NCI-H2196 (cell line): ENCODE results near the gene IFT80.
"Not testable (repeated sequence)": the region's sequence is repeated elsewhere in the genome, so short reads cannot be mapped to it uniquely, and the experiment has no call there.

Source experiments
- DNase-seq: peaks from one replicate; lab custom pipeline; 2025; ENCODE audit not compliant: unreplicated experiment; lab: John Stamatoyannopoulos, UW

Gene IFT80

GRCh38 chr3:160280836-160281235 lies 118.2 kb downstream of the IFT80 start:
- DNase-seq, result no peak

DNA sequence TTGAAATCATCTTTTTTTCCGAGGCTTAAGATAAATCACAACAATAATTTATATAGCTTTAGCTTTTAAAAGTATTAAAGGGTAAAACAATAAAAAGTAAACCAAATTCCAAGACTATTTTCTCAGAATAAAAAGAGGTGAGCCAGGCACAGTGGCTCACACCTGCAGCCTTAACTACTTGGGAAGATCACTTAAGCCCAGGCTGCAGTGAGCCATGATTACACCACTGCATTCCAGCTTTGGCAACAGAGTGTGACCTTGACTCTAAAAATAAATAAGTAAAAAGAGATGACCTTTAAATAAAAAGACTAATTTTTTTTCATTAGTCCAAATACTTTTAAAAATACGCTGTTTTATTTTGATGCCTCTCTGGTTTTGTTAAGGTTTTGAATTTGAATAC lies 119.4 kb downstream of the IFT80 start:
- no peak for DNase-seq

DNA sequence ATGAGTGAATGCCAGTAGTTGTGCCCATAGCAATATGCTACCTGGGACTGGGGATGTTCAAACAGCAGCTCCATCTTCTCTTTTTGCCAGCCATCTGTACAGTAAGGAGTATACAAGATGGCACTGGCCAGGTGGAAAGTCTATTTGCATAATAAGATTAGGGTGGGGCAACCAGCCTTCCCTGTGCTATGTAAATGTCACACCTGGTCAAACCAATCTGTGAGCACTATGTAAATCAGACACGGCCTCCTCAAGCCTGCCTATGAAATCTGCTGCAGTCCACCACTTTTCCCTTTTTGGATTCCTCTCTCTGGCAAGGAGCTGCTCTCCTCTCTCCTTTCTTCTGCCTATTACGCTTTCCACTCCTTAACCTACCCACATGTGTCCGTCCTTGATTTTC lies 120.8 kb downstream of the IFT80 start:
- DNase-seq, result peak; percentile 24

DNA sequence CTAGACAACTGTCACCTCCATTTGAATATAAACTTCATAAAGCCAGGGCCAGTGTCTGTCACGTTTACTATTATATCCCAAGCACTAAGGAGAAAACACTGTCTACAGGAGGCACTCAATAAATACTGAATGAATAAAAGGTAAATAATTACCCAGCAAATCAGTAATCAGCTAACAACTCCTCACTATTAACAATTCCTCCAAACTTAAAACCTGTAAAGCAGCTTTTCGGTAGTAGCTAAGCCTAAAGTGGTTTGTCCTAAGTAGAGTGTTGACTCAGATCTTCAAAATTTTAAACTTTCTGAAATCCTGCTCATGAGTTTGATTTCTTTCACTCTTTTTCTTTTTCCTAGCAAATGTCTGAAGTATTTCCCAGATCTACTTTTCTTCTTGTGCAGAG lies 133.9 kb downstream of the IFT80 start:
- DNase-seq, result no peak

DNA sequence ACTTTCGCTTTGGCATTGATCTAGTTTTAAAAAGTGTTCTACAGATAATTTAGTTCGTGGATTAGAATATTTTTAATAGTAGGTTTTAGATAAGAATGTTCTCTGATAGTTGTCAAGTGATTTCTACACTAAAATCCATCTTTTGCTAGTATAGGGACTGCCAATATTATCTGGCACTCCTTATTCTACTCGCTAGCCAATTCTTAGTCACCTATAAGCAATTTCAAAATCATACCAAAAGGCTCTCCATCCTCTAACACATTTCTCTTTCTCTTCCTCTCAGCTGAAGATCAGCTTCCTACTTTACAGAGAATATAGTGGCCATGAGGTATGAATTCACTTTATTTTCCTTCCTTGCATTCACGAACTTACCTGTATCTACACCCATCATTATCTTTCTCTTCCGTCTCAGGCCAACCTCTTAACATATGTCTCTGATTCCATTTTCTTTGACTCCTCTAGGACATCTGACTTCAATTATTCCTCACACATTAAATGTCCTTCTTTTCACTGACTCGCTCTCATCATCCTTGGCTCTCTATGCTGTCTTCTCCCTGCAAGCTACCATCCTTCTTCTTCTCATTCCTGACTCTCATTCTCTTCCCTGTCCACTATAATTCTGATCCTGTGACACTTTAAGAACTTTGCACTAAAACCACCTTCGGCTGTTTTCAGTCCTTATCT lies 138.3 kb downstream of the IFT80 start:
- DNase-seq, result no peak

DNA sequence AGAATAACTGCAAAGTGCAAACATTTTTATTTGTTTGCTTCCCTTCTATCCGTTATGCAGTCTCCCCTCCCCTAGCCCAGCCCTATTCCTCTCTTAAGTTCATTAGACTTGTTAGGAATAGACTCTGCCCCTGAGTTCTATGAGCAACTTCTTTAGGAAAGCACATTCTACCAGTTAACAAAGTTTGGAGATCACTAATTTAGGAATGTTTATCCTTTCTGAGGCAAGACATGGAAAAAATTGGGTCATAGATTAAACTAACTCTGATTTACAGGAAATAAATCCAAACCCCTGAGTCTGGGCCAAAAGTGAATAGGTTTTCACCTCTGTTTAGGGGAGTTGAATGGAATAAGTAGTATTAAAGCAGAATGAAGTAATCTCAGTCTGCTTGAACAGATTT lies 139.4 kb downstream of the IFT80 start:
- no peak for DNase-seq

- DNase-seq, result no peak
Observed at GRCh38 chr3:160257606-160258005, 141.4 kb downstream of the IFT80 start.

DNA sequence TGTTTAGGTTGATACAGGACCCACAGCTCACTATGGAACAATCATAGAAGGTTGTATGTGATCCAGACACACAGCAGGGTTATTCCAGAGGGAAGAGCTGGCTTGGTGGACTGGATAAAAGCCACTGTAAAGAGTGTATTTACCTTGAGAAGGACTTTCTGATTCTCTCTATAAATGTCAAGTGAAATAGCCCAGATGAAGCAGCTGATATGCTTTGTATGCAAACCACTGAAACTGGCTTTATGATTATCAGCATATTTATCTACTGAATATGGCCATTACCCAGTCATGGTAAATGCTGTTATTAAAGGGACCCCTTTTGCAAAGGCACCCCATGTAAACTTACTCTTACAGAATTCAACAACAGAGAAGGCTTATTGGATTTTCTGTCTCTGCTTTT lies 145.7 kb downstream of the IFT80 start:
- no peak for DNase-seq

GRCh38 chr3:160247766-160248165 lies 151.3 kb downstream of the IFT80 start:
- DNase-seq, result no peak

DNA sequence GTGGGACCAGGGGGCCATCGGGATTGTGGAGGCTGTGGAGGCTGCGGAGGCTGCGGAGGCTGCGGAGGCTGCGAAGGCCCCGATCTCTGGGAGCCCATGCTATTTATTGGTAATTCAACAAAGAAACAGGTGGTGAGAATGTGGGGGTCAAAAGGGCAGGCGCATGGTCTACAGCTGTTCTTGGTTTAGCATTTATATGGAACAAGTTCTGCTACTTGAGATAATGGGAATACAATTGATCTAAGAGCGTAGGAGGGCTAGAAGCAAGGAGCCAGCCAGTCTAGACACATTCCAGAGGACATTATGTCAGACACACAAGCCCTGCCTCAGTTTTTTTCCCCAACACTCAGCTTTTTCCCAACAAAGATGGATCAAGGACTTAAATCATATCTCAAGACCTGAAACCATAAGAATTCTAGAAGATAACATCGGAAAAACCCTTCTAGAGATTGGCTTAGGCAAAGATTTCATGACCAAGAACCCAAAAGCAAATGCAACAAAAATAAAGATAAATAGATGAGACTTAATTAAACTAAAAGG lies 153.7 kb downstream of the IFT80 start:
- DNase-seq, result no peak

DNA sequence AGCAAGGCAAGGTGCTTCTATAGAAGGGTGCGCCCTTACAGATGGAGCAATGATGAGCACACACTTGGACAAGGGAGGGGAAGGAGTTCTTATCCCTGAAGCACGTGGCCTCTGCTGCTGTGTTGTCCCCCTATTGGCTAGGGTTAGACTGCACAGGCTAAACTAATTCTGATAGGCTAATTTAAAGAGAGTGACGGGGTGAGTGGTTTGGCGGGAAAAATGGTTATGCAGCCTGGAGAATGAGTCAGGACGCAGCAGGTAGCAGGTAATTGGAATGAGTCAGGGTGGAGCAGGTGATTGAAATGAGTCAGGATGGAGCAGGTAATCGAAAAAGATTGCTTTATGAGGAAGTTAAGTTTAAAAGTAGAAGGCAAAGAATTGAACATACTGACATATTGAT lies 158.3 kb downstream of the IFT80 start:
- DNase-seq, result not testable (repeated sequence)

DNA sequence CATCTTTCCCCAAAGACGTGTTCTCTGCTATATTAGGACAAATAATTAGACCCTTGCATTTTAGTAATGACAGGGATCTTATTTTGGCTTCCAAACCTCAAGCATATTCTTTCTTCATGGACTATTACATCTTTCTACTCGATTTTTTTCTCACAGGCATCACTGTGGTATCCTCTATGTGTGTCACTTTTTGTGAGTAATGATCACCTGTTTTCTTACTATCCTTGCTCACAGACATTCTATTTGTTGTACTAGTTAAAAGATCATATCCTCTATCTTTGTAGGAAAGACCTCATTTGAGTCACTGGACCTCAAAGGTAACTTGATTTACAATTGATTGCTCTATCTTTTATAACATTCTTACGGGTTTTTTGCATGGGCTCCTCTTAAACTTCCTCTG lies 167.0 kb downstream of the IFT80 start:
- no peak for DNase-seq

DNA sequence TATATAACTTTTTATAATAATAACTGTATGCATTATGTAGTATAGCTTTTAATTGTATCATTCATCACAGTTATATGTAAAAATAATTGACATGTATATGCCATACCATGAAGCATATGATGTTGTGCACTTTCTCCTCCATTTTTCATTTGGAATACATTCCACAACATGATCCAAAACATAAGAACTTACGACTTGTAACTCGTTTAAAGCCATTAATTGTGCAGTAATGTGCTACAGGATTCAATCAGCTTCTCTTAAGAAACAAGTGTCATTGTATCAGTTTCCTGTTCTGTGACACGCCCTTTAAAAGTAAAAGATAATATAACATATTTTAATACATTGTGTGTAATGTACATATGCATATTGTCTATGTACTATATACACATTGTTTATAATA lies 171.6 kb downstream of the IFT80 start:
- DNase-seq, result no peak

GRCh38 chr3:160226026-160226907 lies 172.8 kb downstream of the IFT80 start:
- no peak for DNase-seq

- DNase-seq, result peak; percentile 82
Observed at GRCh38 chr3:160225176-160226025, 173.6 kb downstream of the IFT80 start, which contains the start of gene C3orf80. Gene C3orf80, plus strand, starts transcription at chr3:160225422. Its CDS starts 214 bp downstream, at chr3:160225636.

GRCh38 chr3:160224811-160225175 lies 174.2 kb downstream of the IFT80 start:
- DNase-seq, result no peak

- no peak for DNase-seq
Observed at GRCh38 chr3:160224256-160224655, 174.8 kb downstream of the IFT80 start.

DNA sequence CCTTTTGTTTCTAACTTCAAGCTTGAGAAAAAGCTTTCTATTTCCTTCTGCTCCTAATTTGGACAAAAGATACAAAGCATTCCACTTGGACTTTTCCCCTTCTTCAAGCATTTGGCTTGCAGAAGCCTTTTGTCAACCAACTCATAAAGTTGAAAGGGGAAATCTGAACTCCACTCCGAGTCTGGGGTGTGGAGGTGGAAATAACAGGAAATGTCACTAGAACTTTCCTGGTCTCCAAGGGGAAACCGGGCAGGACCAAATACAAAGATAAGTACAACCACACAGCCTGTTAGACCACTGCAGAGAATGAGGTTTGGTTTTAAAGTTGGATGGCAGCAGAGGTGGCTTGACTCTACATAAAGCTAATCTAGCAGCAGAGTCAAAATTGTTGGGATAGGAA lies 178.0 kb downstream of the IFT80 start:
- no peak for DNase-seq

DNA sequence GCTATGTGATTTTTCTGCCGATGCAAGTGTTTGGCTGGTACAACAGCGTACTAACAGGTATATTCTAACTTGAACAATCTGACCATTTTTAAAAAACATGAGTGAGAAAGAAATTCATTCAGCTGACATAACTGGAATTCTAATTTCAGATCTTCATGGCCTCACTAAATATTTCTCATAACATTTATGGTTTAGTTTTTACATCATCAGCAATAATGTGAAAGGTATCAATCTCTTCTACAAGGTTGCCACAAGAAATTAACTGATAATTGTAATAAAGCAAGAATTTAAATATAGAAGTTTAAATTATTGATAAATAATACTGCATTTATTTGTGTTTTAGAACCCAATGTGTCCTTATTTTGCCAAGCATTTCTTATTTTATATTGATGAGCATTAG lies 179.0 kb downstream of the IFT80 start:
- no peak for DNase-seq

DNA sequence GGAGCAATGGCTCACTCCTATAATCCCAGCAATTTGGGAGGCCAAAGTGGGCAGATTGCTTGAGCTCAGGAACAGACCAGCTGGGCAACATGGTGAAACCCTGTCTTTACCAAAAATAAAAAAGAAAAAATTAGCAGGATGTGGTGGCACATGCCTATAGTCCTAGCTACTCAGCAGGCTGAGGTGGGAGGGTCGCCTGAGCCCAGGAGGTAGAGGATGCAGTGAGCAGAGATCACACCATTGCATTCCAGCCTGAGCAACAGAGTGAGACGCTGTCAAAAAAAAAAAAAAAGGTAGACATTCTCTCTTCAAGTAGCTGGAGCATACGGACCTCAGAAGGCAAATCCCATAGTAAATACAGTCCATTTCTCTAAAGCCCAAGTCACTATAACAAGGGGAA lies 180.9 kb downstream of the IFT80 start:
- no peak for DNase-seq

DNA sequence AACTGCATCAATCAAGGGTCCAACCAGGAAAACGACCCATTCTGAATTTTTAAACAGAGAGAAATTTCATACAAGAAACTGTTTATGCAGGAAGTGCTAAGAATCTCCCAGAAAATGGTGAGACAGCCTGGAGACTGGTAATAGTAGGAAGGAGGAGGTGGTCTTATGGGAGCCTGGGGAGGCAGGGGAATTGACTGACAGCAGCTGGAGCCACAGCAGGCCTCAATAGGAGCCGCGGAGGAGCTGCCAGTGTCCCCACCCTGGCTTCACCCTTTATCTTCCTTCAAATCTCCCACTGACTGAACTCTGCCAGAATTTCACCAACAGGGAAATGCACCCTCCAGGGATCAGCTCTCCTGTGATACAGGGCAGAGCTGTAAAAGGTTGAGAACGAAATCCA lies 181.3 kb downstream of the IFT80 start:
- no peak for DNase-seq
